Upper lobe of left lung (tissue), 6 donors: ENCODE results near the gene FAM193B. TPM values are rescaled to one million over a fixed set of nuclear protein-coding genes. Genes with fewer than 3 reads are reported as not detected.

Source experiments
- ATAC-seq, 2 donors: fragments of 200-7000 bp; cut with Tn5 transposase; one replicate each; pipeline ENCODE4 v1.9.1; 2022; ENCODE audit warnings: mild to moderate bottlenecking in 2 of 2, moderate library complexity in 2 of 2; ENCODE audit not compliant: low FRiP score in 2 of 2
- DNase-seq, 2 donors: peaks; one replicate each; pipeline ENCODE4 v3.0.0-alpha.2; 2019 to 2020
- H3K27ac ChIP-seq, 4 donors: fragments of 200-600 bp; sonication (generic); one replicate each; pipeline ENCODE4 v1.5.1; 2016 to 2019
- H3K27me3 ChIP-seq, 4 donors: fragments of 200-600 bp; sonication (generic); one replicate each; pipeline ENCODE4 v1.5.1; 2017 to 2019
- H3K36me3 ChIP-seq, 4 donors: fragments of 200-600 bp; sonication (generic); one replicate each; pipeline ENCODE4 v1.5.1; 2016 to 2019
- H3K4me1 ChIP-seq, 4 donors: fragments of 200-600 bp; sonication (generic); one replicate each; pipeline ENCODE4 v1.5.1; 2018 to 2019
- H3K4me3 ChIP-seq, 4 donors: fragments of 200-600 bp; sonication (generic); one replicate each; pipeline ENCODE4 v1.5.1; 2017 to 2019; ENCODE audit warnings: mild to moderate bottlenecking in 2 of 4, moderate library complexity in 1 of 4
- H3K9me3 ChIP-seq, 4 donors: fragments of 200-600 bp; sonication (generic); one replicate each; pipeline ENCODE4 v1.5.1; 2018 to 2019
- CTCF ChIP-seq, 6 experiments: fragments of 450-650 bp in 4 of 6; fragments of 200-600 bp in 2 of 6; sonication (generic) in 2 of 6; IDR thresholded peaks; one replicate each; pipeline ENCODE4 v1.5.1; 2016 to 2019; ENCODE audit warnings: antibody characterized with exemption in 6 of 6
- EP300 ChIP-seq, 4 donors: sonication (generic); formaldehyde crosslinking; IDR thresholded peaks; one replicate each; pipeline ENCODE4 v1.5.1; 2017; ENCODE audit warnings: antibody characterized with exemption in 4 of 4, control low read depth in 2 of 4
- POLR2A ChIP-seq, 4 donors: fragments of 450-650 bp; IDR thresholded peaks; one replicate each; pipeline ENCODE4 v1.5.1; 2016 to 2017; ENCODE audit warnings: antibody characterized with exemption in 4 of 4, mild to moderate bottlenecking in 2 of 4
- POLR2AphosphoS5 ChIP-seq, 2 donors: sonication (generic); formaldehyde crosslinking; IDR thresholded peaks; one replicate each; pipeline ENCODE4 v1.5.1; 2017; ENCODE audit warnings: antibody characterized with exemption in 2 of 2
- WGBS, 2 donors: methylation state at CpG; one replicate each; pipeline ENCODE4 v1.1.5; 2017 to 2018; 5-methylcytosine and 5-hydroxymethylcytosine counted together
- total RNA-seq, 6 donors: library from RNA; depleted of rRNA in 4 of 6; stranded (reverse); fragments of >200 nt in 4 of 6; gene quantifications; one replicate each; pipeline versions ENCODE4 v1.1.0 to v1.2.1, GENCODE V29; 2016 to 2021
- donor health status: DM: no; HTN: no; CAD: no; lungs with moderate emphysema.
- donor health status: DM: no; HTN: yes; CAD: no; lungs with severe emphysema.

Gene FAM193B
- total RNA-seq, 6 donors from 2014 or later: 45.1 to 421 (median 91.4) TPM

- WGBS, 2 donors: 91 to 95% methylated on average over 8 of the region's 8 CpGs
- TF ChIP-seq POLR2AphosphoS5 (IDR thresholded peaks at IDR 0.05) (no peak), POLR2A (IDR thresholded peaks at IDR 0.05) (no peak)
- no peak overlapping the region for H3K27ac ChIP-seq
- peaks cover 28 to 39% (median 35%) of the 10 kb centered on the region in 4 donors for H3K36me3 ChIP-seq
- H3K27me3 ChIP-seq: no peaks in the 10 kb centered on the region
- no peak overlapping the region for H3K4me3 ChIP-seq
- H3K9me3 ChIP-seq: no peaks in the 10 kb centered on the region
- no peak for DNase-seq
- peaks cover 12 to 31% (median 19%) of the 10 kb centered on the region in 4 donors for H3K4me1 ChIP-seq
- ATAC-seq: no peak
These were observed 39.7 kb upstream of the FAM193B start for GRCh38 chr5:177594071-177594470.

GRCh38 chr5:177593511-177593910 is 39.1 kb upstream of the FAM193B start:
- Histone ChIP-seq H3K36me3 (peaks cover 28 to 39% (median 35%) of the 10 kb centered on the region in 4 donors), H3K27me3 (no peaks in the 10 kb centered on the region), H3K4me1 (peaks cover 12 to 26% (median 14%) of the 10 kb centered on the region in 4 donors), H3K27ac (no peak overlapping the region), H3K9me3 (no peaks in the 10 kb centered on the region), H3K4me3 (peak overlapping the region in 2 of 4 donors; percentile 91 to 98)
- ATAC-seq (no peak), DNase-seq (peak in 1 of 2 donors; percentile 6)
- WGBS, 2 donors: 85 to 89% methylated on average over 3 of the region's 3 CpGs
- TF ChIP-seq CTCF (IDR thresholded peaks at IDR 0.05) (no peak), POLR2A (IDR thresholded peaks at IDR 0.05) (no peak), EP300 (IDR thresholded peaks at IDR 0.05) (no peak), POLR2AphosphoS5 (IDR thresholded peaks at IDR 0.05) (no peak)

GRCh38 chr5:177592905-177593304 is 38.5 kb upstream of the FAM193B start:
- DNase-seq: no peak
- TF ChIP-seq POLR2AphosphoS5 (IDR thresholded peaks at IDR 0.05) (no peak), CTCF (IDR thresholded peaks at IDR 0.05) (no peak), POLR2A (IDR thresholded peaks at IDR 0.05) (no peak)
- H3K27ac ChIP-seq: peak overlapping the region in 3 of 4 donors; percentile 76 to 86 (median 84)

GRCh38 chr5:177592010-177592834 is 37.9 kb upstream of the FAM193B start, which contains the start of gene TMED9:
TSS of gene TMED9 (plus strand) at chr5:177592203. CDS start at chr5:177592215, 12 bp downstream.
- Histone ChIP-seq H3K36me3 (peaks cover 28 to 39% (median 35%) of the 10 kb centered on the region in 4 donors), H3K4me1 (peaks cover 12 to 23% (median 13%) of the 10 kb centered on the region in 4 donors), H3K27me3 (no peaks in the 10 kb centered on the region), H3K27ac (peak within 1 kb of the TSS; percentile 76 to 89 (median 85)), H3K9me3 (no peaks in the 10 kb centered on the region), H3K4me3 (peak within 1 kb of the TSS; percentile 76 to 98 (median 89))
- 1% methylated on average over 47 to 66 of the region's 71 CpGs for WGBS, 2 donors
- TF ChIP-seq CTCF (IDR thresholded peaks at IDR 0.05): peak in 4 of 6 experiments; percentile 27 to 55 (median 44)
- TF ChIP-seq EP300 (IDR thresholded peaks at IDR 0.05): no peak
- TF ChIP-seq POLR2A (IDR thresholded peaks at IDR 0.05): peak; percentile 85 to 94 (median 88)
- TF ChIP-seq POLR2AphosphoS5 (IDR thresholded peaks at IDR 0.05): peak; percentile 88 to 95
- ATAC-seq (peak; percentile 94 to 99), DNase-seq (peak; percentile 92 to 98)

More at GRCh38 chr5:177592905-177593304, 38.5 kb upstream of the FAM193B start:
- peaks cover 28 to 39% (median 35%) of the 10 kb centered on the region in 4 donors for H3K36me3 ChIP-seq
- H3K27me3 ChIP-seq: no peaks in the 10 kb centered on the region
- peak overlapping the region; percentile 76 to 98 (median 89) for H3K4me3 ChIP-seq
- 82 to 84% methylated on average over 13 of the region's 13 CpGs for WGBS, 2 donors
- H3K9me3 ChIP-seq: no peaks in the 10 kb centered on the region
- peaks cover 12 to 23% (median 13%) of the 10 kb centered on the region in 4 donors for H3K4me1 ChIP-seq
- no peak for ATAC-seq

- Histone ChIP-seq H3K27ac (peak overlapping the region; percentile 76 to 89 (median 85)), H3K36me3 (peaks cover 28 to 35% (median 33%) of the 10 kb centered on the region in 4 donors), H3K27me3 (no peaks in the 10 kb centered on the region), H3K4me1 (peaks cover 12 to 23% (median 13%) of the 10 kb centered on the region in 4 donors), H3K9me3 (no peaks in the 10 kb centered on the region), H3K4me3 (peak overlapping the region; percentile 28 to 98 (median 84))
- 20 to 24% methylated on average over 8 of the region's 8 CpGs for WGBS, 2 donors
- ATAC-seq: no peak
- no peak for TF ChIP-seq EP300 (IDR thresholded peaks at IDR 0.05)
- TF ChIP-seq POLR2A (IDR thresholded peaks at IDR 0.05): no peak
- no peak for TF ChIP-seq CTCF (IDR thresholded peaks at IDR 0.05)
- TF ChIP-seq POLR2AphosphoS5 (IDR thresholded peaks at IDR 0.05): no peak
- no peak for DNase-seq
These were observed 37.3 kb upstream of the FAM193B start for GRCh38 chr5:177591690-177592009.
